GM21576 (cell line): ENCODE results near the gene FBXL20.
"Not testable (repeated sequence)": the region's sequence is repeated elsewhere in the genome, so short reads cannot be mapped to it uniquely, and the experiment has no call there.

Source experiments
- ATAC-seq: cut with Tn5 transposase; IDR thresholded peaks from one replicate; pipeline ENCODE4 v1.9.1; 2021; ENCODE audit warnings: mild to moderate bottlenecking, moderate library complexity; ENCODE audit not compliant: unreplicated experiment

Gene FBXL20

DNA sequence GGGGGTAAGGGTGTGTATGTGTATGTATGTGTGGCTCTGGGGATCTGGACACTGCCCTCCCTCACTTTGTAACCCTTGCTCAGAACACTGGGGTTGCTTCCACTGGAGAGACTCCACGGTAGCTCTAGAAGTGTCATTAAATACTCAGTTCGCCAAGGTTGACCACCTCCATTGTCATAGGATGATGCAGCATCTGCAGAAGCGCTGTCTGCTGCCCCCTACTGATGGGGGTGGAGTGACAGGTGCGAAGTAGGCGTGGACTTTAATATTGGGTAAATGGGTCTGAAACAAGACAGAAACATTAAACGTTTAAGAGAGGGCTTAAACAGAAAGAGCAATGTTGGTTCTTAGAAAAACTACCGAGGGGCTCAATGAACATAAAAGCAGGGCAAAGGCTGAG is 140.1 kb downstream of the FBXL20 start:
- ATAC-seq: no peak

DNA sequence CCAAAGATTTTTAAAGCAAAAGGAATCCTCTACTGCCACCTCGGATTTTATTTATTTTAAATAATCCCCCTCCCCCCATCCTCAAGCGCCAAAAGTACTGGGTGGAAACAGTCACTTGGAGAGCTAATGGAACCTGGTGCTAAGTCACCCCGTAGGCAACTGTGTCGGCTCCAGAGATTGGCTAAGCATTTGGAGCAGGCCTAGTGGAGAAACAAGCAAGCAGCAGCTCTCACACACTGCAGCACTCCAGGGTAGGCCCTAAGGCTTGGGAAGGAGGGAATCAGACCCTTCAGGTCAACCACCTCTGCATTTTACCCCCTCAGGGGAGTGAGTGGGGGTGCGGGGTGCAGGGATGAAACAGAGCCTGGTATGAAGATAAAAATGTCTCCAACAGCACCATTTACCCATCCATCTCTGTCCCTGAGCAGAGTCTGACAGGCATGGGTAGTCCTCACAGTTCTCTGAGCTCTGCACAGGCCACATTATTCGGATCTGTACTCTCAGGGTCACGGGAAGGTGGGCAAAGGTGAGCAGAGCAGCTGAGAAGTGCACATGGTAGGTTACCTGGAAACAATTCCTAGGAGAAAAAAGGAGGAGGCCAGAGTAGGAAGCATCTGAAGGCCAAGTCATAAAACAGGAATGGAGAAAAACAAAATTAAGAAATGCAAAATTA is 148.5 kb downstream of the FBXL20 start:
- no peak for ATAC-seq

DNA sequence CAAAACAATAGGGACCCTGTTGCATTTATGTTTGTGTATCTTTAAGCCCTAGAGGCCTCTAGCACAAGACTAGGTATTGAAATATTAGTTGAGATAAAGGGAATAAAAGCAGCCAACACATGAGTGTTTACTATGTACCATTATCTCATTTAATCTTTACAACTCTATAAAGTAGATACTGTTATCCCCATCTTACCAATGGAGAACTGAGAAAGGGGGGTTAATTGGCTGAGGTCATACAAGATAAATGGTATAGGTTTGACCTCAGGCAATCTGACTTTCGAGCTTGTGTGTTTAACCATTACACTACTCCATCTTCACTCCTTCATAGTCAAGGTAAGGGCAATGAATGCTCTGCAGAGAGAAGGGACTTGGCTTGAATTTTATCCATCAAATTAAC is 149.4 kb downstream of the FBXL20 start:
- ATAC-seq: no peak

DNA sequence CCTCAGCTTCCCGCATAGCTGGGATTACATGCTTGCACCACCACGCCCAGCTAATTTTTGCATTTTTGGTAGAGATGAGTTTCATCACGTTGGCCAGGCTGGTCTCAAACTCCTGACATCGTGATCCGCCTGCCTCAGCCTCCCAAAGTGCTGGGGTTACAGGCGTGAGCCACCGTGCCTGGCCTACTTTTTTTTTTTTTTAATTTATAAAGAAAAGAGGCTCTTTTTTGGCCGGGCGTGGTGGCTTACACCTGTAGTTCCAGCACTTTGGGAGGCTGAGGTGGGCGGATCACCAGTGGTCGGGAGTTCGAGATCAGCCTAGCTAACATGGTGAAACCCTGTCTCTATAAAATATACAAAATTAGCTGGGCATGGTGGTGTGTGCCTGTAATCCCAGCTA is 151.3 kb downstream of the FBXL20 start:
- ATAC-seq: not testable (repeated sequence)

DNA sequence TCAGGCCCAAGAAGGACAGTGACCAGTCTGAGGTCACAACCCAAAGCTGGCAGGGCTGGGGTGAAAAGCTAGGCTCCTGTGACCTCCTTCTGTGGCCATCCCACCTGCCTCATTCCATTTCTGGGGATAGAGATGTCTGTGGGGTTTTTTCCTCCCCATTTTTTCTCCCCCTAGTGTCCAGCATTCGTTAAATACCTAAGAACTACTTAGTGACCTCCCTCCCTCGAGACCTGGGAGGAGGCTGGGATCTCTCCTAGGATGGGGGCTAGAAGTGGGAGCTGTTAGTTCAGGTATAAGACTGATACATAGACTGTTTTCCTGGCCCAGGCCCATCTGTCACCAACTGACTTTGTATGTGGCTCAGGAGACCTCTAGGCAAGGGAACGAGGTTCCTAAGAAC is 155.2 kb downstream of the FBXL20 start:
- no peak for ATAC-seq

DNA sequence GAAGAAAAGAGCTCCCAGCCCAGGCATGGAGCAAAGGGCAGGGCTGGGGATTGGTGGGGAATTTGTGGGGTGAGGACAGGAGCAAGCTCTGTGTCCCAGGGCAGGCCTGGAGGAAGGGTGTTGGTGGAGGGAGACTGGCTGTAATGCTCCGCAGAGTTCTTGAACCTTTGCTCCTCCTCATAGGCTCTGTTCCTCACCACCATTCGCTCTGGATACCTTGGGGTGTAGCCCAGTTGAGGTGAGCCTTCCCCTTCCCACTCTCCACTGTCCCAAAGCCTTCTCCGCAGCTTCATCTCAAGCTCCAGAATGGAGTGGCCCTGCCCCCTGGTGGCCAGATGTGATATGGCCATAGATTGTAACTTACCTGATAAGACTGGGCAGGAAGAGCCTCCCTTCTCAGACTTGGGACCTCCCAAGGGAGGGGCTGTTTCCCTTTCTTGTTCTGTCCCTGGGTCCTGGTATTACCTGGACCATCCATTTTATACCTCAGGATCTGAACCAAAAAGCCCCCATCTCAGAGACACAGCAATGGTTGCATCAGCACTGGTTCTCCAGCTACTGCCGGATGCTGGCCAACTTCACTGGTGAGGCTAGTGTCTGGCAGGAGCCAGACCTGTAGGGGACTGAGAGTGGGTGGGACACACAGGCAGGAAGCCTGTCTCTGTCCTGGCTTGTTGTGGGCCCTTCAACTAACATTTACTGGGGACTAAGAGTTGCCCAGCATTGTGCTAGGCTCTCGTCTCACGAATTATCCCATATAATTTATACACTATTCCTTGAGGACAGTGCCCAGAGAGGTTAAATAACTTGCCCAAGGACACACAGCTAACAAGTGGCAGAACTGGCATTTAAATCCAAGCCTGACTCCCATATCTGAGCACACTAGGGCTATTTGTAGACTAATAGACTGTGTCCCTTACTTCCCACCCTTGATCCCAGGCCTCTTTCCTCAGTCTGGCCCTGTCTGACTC is 156.5 kb downstream of the FBXL20 start:
- no peak for ATAC-seq

DNA sequence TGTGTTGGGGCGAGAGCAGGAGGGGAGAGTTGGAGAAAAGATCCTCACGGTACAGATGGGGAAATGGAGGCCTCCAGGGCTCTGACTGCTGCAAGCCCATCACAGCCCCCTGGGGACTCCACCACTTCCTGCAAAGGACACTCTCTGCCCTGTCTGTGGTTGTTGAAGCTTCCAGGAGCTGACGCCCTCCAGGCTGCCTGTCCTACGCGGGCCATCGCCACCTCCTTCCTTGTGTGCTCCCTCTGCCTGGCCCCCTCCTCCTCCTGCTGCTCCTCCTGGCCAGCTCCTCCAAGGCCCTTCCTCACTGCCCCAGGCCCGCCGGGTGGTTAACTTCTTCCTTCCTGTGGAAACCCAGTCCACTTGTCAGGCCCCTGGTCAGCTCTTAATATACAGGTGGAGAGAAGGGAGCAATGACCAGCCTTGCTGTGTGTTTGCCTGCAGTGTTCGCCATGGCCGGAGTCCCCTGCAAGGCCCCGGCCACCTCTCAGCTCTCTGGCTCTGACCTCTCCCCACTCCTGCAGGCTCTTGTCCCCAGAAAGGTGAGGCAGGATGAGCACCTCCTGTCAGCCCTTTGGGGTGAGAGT is 157.3 kb downstream of the FBXL20 start:
- no peak for ATAC-seq

DNA sequence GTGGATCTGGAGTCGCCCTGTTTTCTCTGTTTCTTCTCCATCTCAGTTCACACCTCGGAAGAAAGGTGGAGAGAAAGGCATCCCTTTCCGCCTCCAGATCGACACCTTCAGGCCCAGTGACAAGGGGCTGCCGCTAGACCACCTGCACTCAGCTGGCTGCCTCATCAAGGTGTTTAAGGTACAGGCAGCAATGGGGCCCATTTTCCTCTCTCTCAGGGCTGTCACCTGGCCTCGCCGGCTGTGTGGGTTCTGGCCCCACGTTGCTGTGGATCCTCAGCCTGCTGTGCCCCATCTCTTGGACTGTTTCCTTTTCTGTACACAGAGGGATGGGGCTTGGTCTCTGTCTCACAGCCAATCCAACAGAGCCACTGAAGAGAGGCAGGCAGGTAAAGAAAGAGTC is 158.3 kb downstream of the FBXL20 start:
- ATAC-seq: no peak

DNA sequence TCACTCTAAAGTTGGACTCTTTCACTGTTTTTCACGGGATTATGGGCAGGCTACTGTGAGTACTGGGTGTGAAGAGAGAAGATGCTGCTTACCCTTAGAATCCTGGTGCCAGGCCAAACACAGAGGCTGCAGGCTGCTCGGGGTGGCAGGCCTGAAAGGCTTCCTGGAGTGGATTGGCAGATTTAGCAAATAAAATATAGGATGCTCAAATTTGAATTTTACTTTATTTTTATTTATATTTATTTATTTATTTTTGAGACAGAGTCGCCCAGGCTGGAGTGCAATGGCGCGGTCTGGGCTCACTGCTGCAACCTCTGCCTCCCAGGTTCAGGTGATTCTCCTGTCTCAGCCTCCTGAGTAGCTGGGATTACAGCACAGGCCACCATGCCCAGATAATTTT is 160.8 kb downstream of the FBXL20 start:
- ATAC-seq: no peak

DNA sequence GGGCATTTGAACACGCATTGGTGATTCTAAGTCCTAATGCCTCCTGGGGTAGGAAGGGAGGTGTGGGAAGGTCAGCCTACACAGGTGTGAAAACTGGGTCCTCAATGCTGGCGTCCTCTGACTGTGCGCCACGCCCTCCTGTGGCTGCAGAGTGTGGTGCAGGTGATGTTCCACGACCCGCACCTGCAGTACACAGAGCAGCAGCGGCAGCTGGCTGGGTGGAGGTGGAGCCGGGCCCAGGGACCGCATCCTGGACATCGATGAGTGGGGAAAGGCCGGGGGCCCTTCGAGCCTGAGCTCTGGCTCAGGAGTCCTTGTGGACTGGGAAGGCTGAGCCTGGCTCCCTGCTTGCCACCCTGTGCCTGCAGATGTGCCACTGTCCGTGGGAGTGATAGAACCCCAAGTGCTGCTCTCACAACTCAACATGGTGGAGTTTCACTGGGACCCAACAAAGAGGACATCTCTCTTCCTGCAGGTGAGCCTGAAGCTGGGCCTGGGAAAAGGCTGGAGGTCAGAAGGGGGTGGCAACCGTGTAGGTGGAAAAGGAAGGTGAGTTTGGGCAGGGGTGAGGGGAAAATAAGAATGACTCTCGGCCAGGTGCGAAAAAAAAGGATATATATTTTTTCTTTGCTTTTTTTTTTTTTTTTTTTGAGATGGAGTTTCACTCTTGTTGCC is 161.6 kb downstream of the FBXL20 start:
- ATAC-seq: no peak

DNA sequence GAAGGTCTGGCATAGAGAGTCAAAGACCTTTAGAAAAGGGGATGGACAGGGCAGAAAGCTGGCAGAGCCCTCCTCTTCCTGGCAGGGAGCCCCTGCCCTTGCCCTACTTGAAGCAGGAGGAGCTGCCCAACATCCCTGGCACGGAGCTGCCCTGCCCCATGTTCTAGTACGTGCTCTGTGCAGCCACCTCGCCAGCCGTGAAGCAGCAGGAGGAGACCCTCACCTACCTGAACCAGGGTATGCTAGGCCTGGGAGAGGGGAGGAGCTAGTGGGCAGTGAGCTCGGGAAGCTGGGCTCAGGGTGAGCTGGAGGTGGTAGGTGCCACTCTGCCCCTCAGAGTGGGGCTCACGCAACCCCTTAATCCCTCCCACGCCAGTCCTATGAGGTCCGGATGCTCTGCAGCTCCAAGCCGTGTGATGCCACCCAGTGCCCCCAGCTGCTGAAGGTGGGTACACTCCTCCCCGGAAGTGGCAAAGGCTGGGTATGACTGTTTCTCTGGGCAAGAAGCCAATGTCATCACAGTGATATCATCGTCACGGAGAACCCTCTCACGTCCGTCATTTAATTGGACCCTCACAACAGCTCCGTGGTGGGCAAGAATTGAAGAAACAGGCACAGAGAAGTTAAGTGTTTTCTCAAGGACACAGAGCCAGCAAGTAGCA is 163.0 kb downstream of the FBXL20 start:
- ATAC-seq: no peak

DNA sequence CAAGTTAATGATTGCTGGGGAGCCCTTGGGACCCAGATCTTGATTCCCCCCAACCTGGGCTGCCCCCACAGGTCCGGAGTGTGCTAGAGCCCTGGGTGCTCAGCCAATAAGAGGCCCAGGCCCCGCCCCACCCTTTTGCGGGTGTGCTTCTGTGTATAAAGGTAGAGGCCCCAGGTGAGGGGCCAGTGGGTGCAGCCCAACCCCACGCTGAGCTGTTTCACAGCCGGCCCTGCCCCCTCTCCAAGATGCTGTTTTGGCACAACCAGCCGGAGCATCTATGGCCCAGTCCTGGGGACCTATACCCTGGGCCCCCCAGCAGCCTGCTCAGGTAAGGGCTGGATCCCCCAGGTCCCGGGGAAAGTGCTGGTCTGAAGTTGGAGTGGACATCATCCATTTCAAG is 163.8 kb downstream of the FBXL20 start:
- no peak for ATAC-seq

DNA sequence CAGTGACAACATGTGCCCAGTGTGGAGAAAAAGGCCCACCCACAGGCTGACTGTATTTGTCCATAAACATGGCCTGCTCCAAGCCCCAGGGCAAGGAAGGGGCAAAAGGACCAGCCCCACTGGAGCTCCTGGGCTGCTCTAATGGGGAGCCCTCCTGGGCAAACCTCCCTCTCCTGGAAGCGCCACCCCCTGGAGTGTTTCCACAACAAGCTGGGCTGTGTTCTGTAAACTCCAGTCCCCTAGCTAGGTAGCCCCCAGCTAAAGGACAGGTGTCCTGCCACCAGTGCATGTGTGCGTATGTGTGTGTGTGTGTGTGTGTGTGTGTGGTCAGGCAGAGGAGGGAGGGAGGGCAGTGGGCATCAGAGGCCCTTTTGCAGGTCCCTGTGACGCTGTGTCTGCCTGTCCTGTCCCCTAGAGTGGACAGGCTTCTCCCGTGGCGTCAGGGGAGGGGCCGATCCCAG is 164.4 kb downstream of the FBXL20 start:
- no peak for ATAC-seq

DNA sequence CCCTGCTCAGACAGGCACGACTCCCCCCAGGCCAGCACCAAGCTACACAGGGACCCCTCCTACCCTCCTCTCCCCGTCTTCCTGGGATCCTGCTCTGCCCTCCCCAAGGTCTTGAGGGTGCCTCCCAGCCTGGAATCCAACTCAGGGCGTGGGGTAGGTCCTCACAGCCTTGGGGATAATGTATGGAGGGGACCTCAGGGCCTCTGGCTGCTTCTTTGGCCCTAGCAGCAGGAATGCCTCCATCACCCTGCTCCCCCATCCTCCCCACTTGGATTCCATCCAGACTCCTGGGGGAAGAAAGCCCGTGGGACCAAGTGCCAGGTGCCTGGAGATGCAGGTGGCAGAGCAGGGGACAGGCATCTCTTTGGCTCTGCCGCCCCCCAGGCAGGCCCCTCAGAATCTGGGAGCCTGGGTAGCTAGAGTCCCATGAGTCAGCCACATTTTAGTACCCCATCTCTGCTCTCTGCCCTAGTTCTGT is 164.9 kb downstream of the FBXL20 start:
- no peak for ATAC-seq

DNA sequence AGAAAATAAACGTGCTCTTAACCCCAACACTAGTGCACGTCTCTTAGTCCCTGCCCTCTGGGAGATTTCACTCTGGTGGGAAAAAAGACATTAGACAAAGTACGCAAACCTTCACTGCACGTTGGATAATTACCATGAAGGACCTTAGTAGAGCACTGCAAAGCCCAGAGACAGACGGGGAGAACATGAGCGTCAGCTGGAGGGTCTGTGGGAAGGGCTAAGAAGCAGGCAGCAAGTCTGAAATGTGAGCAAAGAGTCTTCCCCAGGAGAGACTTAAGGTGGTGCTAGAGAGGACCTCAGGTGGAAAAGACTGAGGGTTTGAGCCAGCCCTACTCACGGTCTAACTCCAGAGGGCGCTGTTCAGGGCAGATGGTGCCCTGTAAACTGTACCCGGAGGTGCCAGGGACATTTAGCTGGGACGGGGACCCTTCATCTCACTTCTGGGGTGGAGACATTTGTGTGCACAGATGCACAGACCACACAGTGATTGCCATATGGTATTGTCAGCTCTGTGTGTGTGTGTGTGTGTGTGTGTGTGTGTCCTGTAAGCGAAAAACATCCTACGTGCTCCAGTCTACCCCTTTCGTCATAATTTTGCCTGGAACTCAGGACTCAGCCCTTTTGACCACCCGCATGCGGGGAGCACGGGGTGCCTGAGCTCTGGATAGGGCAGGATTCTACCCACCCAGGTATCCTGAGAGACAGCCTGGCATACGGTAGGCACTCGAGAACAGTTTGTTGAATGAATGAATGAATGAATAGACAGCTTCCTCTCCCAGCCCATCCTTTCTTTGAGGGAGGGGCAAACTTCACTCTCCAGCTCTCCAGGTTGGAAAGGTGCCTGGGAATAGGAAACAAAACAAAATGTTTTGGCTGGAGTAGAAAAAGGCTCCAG is 165.6 kb downstream of the FBXL20 start:
- no peak for ATAC-seq

DNA sequence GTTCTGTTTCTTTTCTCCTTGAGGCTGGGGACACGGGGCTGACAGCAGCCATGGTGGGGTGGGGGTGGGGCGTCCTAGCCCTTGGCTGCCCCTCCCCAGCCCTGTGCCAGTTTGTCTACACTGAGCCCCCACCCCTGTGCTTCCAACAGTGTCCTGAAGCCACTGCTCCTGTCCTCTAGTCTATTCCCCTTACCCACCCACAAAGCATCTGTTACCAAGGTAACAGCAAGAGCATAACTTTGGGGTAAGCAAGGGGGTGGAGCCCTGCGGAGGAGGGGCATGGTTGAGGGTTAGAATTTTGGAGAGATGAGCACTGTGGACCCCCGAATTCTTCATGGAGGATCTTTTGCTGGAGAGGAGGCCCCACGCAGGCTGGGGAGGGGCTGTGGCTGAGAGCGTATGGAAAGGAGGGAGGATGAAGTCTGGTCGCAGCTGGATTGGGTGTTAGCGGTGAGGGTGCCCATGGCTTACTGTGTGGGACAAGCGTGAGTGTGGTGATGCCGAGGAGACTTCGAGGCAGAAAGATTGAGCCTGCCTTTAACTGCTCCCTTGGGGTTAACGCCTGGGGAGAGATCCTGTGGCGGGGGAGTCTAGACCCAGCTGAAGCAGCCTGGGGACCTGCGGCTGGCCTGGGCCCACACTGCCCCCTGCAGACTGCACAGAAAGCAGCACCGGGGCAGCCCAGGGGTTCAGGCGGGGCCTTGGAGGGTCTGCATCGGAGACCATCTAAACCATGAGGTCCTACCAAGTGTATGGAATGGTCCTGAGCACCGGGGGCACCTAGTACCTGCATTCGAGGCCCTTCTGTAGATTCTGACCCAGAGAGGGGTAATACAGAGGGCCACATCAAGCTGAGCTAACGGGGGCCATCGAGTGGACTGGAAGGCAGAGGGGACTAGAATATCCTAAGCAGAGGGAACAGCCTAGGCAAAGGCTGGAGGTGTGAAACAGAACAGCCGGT is 169.6 kb downstream of the FBXL20 start:
- ATAC-seq: no peak

DNA sequence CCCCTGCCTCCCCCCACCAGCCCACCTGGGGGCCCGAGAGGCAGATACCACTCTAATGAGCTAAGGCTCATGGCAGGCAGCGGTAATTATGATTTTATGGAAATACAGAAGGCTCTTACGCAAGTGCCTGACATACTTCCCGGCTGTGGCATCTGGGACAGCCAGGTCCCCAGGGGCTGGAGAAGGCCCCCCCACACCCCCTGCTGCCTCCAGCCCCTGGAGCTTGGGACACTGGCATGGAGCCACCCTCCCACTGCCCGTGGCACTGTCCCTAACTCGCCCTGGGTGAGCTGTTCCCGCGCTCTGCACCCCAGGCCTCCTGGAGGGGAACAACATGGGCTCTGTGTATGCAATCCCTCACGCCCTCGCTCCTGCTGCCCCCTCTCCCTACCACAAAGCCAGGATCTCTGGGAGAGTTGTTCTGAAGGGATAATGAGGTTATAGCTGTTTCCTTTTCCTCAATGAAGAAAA is 170.3 kb downstream of the FBXL20 start:
- no peak for ATAC-seq

DNA sequence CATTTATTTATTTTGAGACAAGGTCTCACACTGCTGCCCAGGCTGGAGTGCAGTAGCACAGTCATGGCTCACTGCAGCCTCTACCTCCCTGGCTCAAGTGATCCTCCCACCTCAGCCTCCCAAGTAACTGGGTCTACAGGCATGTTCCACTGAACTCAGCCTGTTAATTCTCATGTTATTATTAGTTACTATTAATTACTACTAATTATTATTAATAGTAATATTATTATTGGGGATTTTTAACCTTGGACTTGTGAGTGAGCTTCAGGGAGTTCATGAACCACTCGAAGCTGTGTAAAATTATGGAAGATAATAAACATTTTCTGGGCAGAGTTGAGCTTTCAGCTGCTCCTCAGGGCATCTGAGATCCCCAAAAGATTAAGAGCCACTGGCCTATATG is 171.1 kb downstream of the FBXL20 start:
- no peak for ATAC-seq
